NCI-H2029 treated with DMSO at 0.1 percent for 48 hours (cell line): ENCODE measurements around the gene SEPTIN8.

Source experiments
- DNase-seq: peaks from one replicate; lab custom pipeline; 2025; lab: John Stamatoyannopoulos, UW

The SEPTIN8 gene

GRCh38 chr5:132780577-132780976, 3.5 kb upstream of the SEPTIN8 start:
- DNase-seq: no peak

GRCh38 chr5:132779961-132780360, 2.9 kb upstream of the SEPTIN8 start:
- no peak for DNase-seq

- DNase-seq: no peak
These were observed 1.8 kb upstream of the SEPTIN8 start for GRCh38 chr5:132778856-132779255.

GRCh38 chr5:132778129-132778528, 1.1 kb upstream of the SEPTIN8 start:
- no peak for DNase-seq

GRCh38 chr5:132776938-132777208, 166 bp downstream of the SEPTIN8 start:
- no peak for DNase-seq

GRCh38 chr5:132776131-132776937, 705 bp downstream of the SEPTIN8 start:
- DNase-seq: no peak

- no peak for DNase-seq
These were observed 1.5 kb downstream of the SEPTIN8 start for GRCh38 chr5:132775476-132775961.

- DNase-seq: no peak
These were observed 2.1 kb downstream of the SEPTIN8 start for GRCh38 chr5:132774896-132775295.

- DNase-seq: no peak
These were observed 2.6 kb downstream of the SEPTIN8 start for GRCh38 chr5:132774406-132774805.

GRCh38 chr5:132773601-132774355, 3.3 kb downstream of the SEPTIN8 start:
- DNase-seq: no peak

- DNase-seq: no peak
These were observed 3.9 kb downstream of the SEPTIN8 start for GRCh38 chr5:132773114-132773513.

- no peak for DNase-seq
These were observed 4.6 kb downstream of the SEPTIN8 start for GRCh38 chr5:132772291-132773070.

- no peak for DNase-seq
These were observed 5.5 kb downstream of the SEPTIN8 start for GRCh38 chr5:132771503-132771998.

- no peak for DNase-seq
These were observed 6.4 kb downstream of the SEPTIN8 start for GRCh38 chr5:132770476-132771159.

GRCh38 chr5:132768485-132768868, 8.6 kb downstream of the SEPTIN8 start:
- DNase-seq: no peak

GRCh38 chr5:132767150-132767549, 9.9 kb downstream of the SEPTIN8 start:
- peak; percentile 44 for DNase-seq

GRCh38 chr5:132766806-132767055, 10.3 kb downstream of the SEPTIN8 start:
- no peak for DNase-seq

- DNase-seq: no peak
These were observed 10.8 kb downstream of the SEPTIN8 start for GRCh38 chr5:132766020-132766805.

GRCh38 chr5:132765311-132766019, 11.6 kb downstream of the SEPTIN8 start:
- DNase-seq: no peak

GRCh38 chr5:132764671-132765238, 12.3 kb downstream of the SEPTIN8 start:
- DNase-seq: no peak
